ENCODE measurements around the gene CEP55.
"Not testable (repeated sequence)": the region's sequence is repeated elsewhere in the genome, so short reads cannot be mapped to it uniquely, and the experiment has no call there.

The CEP55 gene

DNA sequence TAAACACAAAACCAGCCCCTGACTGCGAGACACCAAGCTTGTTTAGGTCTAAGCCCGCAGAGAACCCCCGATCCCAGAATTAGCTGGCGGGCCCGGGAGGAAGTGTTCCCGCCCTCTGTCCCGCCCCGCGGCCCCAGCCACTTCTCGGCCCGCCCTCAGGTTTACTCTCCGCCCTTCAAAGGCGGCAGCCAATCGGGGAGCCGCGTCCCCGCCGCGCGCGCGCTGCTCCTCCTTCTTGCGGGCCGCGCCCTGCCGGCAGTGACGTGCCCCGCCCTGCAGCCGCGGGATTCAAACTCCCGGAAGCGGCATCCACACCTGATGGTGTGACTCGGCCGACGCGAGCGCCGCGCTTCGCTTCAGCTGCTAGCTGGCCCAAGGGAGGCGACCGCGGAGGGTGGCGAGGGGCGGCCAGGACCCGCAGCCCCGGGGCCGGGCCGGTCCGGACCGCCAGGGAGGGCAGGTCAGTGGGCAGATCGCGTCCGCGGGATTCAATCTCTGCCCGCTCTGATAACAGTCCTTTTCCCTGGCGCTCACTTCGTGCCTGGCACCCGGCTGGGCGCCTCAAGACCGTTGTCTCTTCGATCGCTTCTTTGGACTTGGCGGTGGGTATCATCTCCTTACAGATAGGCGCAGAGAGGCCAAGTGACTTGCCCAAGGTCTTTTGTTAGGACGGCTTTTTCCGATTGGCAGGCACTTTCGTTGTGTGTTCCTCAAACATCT is at the start of gene CEP55:
Gene CEP55 (plus strand): TSS at position 291 of the 720 bp plus-strand sequence. CDS start 3,440 bp downstream, outside the sequence.
- DNase-seq = peak; percentile 82 to 93

- DNase-seq = no peak
Measured at GRCh38 chr10:93447019-93447418, 49.4 kb upstream of the CEP55 start.

DNA sequence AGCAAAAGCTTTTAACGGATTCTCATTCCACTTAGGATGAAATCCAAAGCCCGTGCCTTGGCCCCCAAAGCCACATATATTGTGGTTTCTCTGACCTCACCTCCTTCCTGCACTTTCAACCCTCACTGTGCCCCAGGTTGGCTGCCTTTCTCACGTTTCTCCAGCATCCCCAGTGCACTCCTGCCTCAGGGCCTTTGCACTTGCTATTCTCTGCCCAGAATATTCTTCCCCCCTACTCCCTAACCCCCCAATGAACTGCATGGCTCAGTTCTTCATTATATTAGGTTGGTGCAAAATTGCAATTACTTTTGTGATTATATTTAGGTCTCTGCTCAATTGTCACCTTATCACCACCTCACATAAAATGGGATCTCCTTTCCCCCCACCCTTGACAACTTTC is 48.4 kb upstream of the CEP55 start:
- DNase-seq = no peak

- no peak for DNase-seq
Measured at GRCh38 chr10:93451244-93451947, 45.0 kb upstream of the CEP55 start.

DNA sequence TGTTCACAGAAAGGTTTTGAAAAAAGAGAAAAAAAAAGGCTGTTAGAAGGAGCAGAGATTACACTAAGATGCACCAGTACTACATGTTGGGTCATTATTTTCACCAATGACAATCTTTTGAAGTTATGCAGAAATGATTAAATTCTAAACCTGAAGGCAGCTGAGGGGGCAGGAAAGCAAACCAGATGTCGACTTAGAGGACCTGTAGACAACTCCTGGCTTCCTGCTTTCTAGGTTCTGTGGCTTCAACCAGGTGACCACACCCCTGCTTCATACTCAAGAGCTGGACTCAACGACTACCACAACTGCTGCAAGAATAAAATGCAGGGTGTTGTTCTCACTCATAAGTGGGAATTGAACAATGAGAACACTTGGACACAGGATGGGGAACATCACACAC is 44.3 kb upstream of the CEP55 start:
- no peak for DNase-seq

DNA sequence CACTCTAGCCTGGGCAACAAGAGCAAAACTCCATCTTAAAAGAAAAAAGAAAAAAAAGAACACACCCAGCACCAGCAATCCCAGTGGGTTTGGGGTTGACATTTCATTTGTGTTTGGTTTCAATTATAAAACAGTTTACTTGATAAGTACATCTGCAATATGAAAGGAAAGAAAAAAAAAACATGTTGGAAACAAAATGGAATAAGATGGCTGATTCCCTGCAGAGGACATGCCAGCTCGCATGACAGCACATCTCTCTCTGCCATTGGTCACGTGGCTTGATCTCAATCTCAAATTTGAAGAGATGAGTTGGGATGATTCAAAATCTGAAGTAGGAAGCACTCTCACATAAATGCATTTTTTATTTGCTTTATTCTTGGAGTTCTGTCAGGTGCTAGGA is 42.3 kb upstream of the CEP55 start:
- DNase-seq = no peak

DNA sequence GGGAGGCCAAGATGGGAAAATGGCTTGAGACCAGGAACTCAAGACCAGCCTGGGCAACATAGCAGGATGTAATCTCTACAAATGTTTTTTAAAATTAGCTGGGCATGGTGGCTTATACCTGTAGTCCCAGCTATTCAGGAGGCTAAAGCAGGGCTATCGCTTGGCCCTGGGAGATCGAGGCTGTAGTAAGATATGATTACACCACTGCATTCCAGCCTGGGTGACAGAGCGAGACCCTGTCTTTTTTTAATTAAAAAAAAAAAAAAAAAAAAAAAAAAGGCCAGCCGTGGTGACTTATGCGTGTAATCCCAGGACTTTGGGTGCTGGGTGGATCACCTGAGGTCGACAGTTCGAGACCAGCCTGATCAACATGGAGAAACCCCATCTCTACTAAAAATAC is 41.7 kb upstream of the CEP55 start:
- DNase-seq = no peak

DNA sequence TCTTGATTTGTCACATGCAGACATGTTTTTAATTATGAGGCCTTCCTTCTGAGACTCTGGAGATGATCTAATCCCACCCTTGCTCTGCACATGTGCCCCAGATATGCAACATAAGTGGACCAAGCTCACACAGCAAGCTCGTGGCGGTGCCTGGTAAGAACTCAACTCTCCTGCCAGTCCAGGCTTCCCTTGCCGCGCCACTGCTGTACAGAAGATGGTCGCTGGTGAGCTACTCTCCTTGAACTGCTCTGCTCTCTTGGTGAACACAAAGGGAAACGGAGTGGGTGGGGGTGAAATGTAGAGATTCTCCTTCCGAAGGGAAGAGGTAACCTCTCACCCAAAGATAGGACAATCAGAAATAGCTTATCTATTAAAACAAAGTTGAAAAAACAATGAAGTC is 39.9 kb upstream of the CEP55 start:
- no peak for DNase-seq

GRCh38 chr10:93457511-93457910 is 38.9 kb upstream of the CEP55 start:
- no peak for DNase-seq

DNA sequence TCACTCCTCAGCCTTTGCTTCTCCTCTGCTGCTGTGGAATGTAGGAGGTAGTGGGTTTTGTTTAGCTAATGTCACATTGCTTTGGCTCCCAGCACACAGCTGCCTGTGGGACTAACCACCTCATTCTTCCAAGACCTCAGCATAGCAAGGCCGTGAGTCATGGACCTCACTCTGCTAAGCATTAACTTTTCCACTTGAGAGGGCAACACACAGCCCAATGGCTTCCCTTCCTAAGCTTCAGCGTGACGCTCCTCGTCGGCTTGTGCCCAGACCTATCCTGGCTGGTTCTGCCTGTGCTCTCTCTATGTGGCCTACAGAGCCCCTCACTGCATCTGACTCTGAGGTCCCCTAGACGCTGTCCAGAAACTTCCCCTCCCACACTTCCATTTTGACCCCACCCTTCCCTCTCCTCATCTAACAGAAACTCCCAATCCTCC is 37.6 kb upstream of the CEP55 start:
- no peak for DNase-seq

- DNase-seq = no peak
Measured at GRCh38 chr10:93459466-93459865, 36.9 kb upstream of the CEP55 start.

DNA sequence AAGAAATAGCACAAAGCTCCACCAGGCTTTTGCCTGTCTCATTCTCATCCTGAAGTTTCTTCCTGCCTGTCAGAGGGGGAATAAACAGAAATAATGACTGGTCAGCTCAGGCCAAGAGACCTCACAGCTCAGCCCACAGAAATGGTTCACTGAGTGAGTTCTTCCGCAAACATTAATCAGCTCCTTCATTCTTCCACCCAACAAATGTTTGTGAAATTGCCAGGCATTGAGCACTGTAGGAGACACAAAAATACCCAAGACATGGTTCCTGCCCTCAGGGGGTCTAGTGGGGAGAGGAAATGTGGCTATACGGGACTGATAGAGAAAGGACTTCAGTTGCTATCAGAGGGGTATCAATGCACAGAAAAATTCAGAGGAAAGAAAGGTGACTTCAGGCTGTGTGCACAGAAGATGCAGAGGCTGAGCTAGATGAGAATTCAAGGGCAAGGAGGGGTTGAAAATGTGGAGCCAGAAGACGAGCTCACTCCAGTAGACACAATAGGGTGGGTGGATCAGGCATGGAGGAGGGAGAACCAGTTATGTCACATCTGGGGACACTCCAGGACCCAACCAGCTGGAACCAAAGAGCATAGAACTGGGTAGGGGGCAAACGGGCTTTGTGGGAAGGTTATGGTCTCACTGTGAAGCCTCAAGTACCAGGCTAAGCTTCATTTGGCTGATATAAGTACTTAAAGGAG is 35.2 kb upstream of the CEP55 start:
- peak in 1 of 2 experiments; percentile 66 for DNase-seq

- peak; percentile 72 to 89 for DNase-seq
Measured at GRCh38 chr10:93461807-93462178, 34.6 kb upstream of the CEP55 start.

DNA sequence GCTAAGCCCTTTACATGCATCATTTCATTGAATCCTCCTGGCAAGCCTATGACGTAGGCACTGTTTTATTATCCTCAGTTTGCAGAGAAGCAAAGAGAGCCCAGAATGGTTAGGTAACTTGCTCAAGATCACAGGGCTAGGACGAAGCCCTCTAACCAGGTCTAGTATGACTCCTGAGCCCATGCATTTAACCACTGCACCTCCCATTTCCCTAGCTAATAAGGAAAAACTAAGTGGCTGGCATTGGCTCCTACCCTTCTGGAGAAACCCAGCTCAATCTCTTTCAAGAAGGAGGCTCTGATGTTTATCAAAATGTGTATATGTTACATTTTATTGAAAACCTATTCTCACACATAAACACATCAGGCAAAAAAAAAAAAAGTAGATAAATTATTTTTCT is 34.0 kb upstream of the CEP55 start:
- no peak for DNase-seq

DNA sequence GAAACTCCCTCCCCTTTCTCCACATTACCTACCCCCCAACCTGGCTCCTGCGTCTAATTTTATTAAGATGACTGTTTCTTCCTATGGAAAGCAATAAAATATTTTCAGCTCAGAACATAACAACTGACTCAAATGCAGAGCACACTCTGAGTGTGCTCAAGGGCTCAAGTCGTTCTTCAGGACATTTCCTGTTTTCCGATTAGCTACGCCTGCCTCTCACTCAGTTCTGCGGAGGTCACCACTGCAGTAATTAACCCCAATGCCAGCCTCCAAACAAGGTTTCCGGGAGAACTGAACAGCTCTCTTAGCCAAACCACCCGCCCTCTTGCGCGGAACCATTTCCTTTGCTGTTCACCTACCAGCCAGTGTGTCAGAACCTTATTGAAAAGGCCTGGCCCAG is 33.5 kb upstream of the CEP55 start:
- DNase-seq = peak in 1 of 2 experiments; percentile 61

DNA sequence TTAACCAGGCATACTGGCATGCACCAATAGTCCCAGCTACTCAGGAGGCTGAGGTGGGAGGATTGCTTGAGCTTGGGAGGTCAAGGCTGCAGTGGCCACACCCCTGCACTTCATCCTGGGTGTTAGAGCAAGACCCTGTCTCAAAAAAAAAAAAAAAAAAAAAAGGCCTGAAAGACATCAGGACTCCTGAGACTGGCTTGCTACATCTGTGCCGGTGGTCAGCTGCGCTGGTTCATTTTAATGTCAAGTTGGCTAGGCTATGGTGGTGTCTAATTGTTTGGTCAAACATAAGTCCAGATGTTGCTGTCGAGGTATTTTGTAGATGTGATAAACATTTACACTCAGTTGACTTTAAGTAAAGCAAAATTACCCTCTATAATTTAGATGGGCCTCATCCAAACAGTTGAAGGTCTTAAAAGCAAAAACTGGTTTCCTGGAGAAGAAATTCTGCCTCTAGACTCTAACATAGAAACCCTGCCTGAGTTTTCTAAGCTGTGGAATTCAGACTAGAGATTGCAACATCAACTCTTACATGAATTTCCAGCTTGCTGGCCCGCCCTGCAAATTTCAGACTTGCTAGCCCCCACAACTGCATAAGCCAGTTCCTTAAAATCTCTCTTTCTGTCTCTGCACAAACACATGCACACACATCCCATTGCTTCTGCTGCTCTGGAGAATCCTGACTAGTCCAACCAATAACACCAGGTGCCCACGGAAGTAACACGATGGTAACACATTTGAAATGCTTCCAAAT is 32.5 kb upstream of the CEP55 start:
- DNase-seq = no peak

- no peak for DNase-seq
Measured at GRCh38 chr10:93464776-93465388, 31.5 kb upstream of the CEP55 start.

GRCh38 chr10:93465806-93466675 is 30.4 kb upstream of the CEP55 start:
- peak; percentile 76 to 91 for DNase-seq

DNA sequence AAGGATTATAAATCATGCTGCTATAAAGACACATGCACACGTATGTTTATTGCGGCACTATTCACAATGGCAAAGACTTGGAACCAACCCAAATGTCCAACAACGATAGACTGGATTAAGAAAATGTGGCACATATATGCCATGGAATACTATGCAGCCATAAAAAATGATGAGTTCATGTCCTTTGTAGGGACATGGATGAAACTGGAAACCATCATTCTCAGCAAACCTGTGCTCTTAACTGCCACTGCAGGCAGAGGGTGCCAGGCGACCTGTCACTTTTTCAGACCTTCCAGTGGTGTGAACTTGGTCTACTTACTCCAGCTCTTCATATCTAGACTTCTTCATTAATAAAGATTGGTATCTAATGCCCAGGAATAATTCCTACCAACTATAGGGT is 28.8 kb upstream of the CEP55 start:
- not testable (repeated sequence) for DNase-seq

- no peak for DNase-seq
Measured at GRCh38 chr10:93468461-93469213, 27.8 kb upstream of the CEP55 start.

- DNase-seq = no peak
Measured at GRCh38 chr10:93469454-93469853, 27.0 kb upstream of the CEP55 start.

All from SHP77 (cell line).